GDM1 (cell line): ENCODE measurements around the gene CEND1.

Source experiments
- DNase-seq: peaks from one replicate; lab custom pipeline; 2025; lab: John Stamatoyannopoulos, UW

The CEND1 gene

GRCh38 chr11:794766-795633, 5.1 kb upstream of the CEND1 start:
- DNase-seq, result no peak

- DNase-seq, result no peak
These were observed 4.3 kb upstream of the CEND1 start for GRCh38 chr11:794013-794765.

GRCh38 chr11:793556-793955, 3.7 kb upstream of the CEND1 start:
- DNase-seq, result no peak

GRCh38 chr11:792873-793272, 3.0 kb upstream of the CEND1 start:
- DNase-seq, result no peak

GRCh38 chr11:792535-792821, 2.6 kb upstream of the CEND1 start:
- DNase-seq, result no peak

GRCh38 chr11:791658-792534, 2.0 kb upstream of the CEND1 start:
- DNase-seq, result no peak

GRCh38 chr11:790721-791564, 1.1 kb upstream of the CEND1 start:
- DNase-seq, result no peak

GRCh38 chr11:788953-789940, 643 bp downstream of the CEND1 start:
- DNase-seq, result no peak

GRCh38 chr11:788009-788640, 1.8 kb downstream of the CEND1 start:
- DNase-seq, result no peak

- no peak for DNase-seq
These were observed 2.7 kb downstream of the CEND1 start for GRCh38 chr11:787084-787675.

- no peak for DNase-seq
These were observed 3.4 kb downstream of the CEND1 start for GRCh38 chr11:786235-787083.

- DNase-seq, result no peak
These were observed 6.3 kb downstream of the CEND1 start for GRCh38 chr11:783581-784015.

- no peak for DNase-seq
These were observed 7.4 kb downstream of the CEND1 start for GRCh38 chr11:782264-783174.

- DNase-seq, result no peak
These were observed 9.8 kb downstream of the CEND1 start for GRCh38 chr11:779955-780532.

GRCh38 chr11:778976-779954, 10.6 kb downstream of the CEND1 start:
- no peak for DNase-seq
